GM12878 (cell line): ENCODE data around the gene CTCFL. TPM values are rescaled to one million over a fixed set of nuclear protein-coding genes. Genes with fewer than 3 reads are reported as not detected.

Experiments used
- ATAC-seq: fragments of 200-7000 bp; cut with Tn5 transposase; 3 replicates; pipeline ENCODE4 v1.9.1; 2020; ENCODE audit warnings: mild to moderate bottlenecking, moderate library complexity
- BruUV-seq: library from RNA; stranded (reverse); fragments of 400-500 nt; replicated peaks from 2 replicates; lab custom pipeline; 2021; lab: Mats Ljungman, UMichigan
- CTCF ChIA-PET: fragments of 300-600 bp; sonication (Branson Sonifier 250); formaldehyde crosslinking; extraction: SDS; loops from one replicate; lab custom pipeline; 2021; ENCODE audit warnings: inconsistent platforms; lab: Yijun Ruan, JAX
- POLR2A ChIA-PET: fragments of 350-600 bp; formaldehyde crosslinking; extraction: SDS; loops from one replicate; lab custom pipeline; 2021; ENCODE audit warnings: inconsistent platforms; lab: Charles Lee
- RAD21 ChIA-PET: fragments of 300-600 bp; sonication (Branson Sonifier 250); formaldehyde crosslinking; loops from one replicate; lab custom pipeline; 2023; ENCODE audit warnings: antibody characterized with exemption; ENCODE audit not compliant: unreplicated experiment; lab: Charles Lee
- SMC1A ChIA-PET: fragments of 300-600 bp; sonication (Branson Sonifier 250); formaldehyde crosslinking; loops from one replicate; lab custom pipeline; 2023; ENCODE audit not compliant: unreplicated experiment, uncharacterized antibody; lab: Charles Lee
- DNase-seq: peaks from one replicate; pipeline ENCODE4 v3.0.0-alpha.2; 2011; ENCODE audit warnings: low read depth, low spot score
- FAIRE-seq: peaks from 3 replicates; lab custom pipeline; 2011; peaks lifted over from hg19 to GRCh38; lab: Jason Lieb, UNC
- H2AFZ ChIP-seq: 2 replicates; pipeline ENCODE4 v1.6.0; 2011; ENCODE audit warnings: low read depth, low read length, control low read depth; ENCODE audit not compliant: control insufficient read depth
- H3K27ac ChIP-seq: 2 replicates; pipeline ENCODE4 v1.5.1; 2011; ENCODE audit warnings: control low read depth; ENCODE audit not compliant: control insufficient read depth, insufficient read depth
- H3K27me3 ChIP-seq, 2 experiments: replicated peaks in 1 of 2; 2 replicates each; pipeline versions ENCODE4 v1.6.0 to v1.6.1; 2011; ENCODE audit warnings: low read length in 1 of 2; ENCODE audit not compliant: control insufficient read depth in 2 of 2, insufficient read depth in 2 of 2
- H3K36me3 ChIP-seq, 2 experiments: 2 replicates each; pipeline ENCODE4 v1.5.1; 2011; ENCODE audit warnings: low read length in 1 of 2; ENCODE audit not compliant: control insufficient read depth in 2 of 2, insufficient read depth in 2 of 2
- H3K4me1 ChIP-seq: 2 replicates; pipeline ENCODE4 v1.6.1; 2011; ENCODE audit warnings: mild to moderate bottlenecking, low read length, moderate library complexity, mixed read lengths; ENCODE audit not compliant: control insufficient read depth, insufficient read depth
- H3K4me2 ChIP-seq: 2 replicates; pipeline ENCODE4 v1.6.0; 2011; ENCODE audit warnings: control low read depth; ENCODE audit not compliant: control insufficient read depth, insufficient read depth
- H3K4me3 ChIP-seq: fragments of 200-600 bp; sonication (generic); 2 replicates; pipeline ENCODE4 v1.5.1; 2016
- H3K79me2 ChIP-seq: 2 replicates; pipeline ENCODE4 v1.6.0; 2011; ENCODE audit warnings: low read length; ENCODE audit not compliant: control insufficient read depth, insufficient read depth
- H3K9ac ChIP-seq: 2 replicates; pipeline ENCODE4 v1.8.0; 2011; ENCODE audit warnings: low read length, control low read depth, mixed read lengths; ENCODE audit not compliant: control insufficient read depth, insufficient read depth
- H3K9me3 ChIP-seq: replicated peaks from 3 replicates; pipeline ENCODE4 v1.5.1; 2011; ENCODE audit warnings: mild to moderate bottlenecking, low read length; ENCODE audit not compliant: control insufficient read depth, insufficient read depth
- H4K20me1 ChIP-seq: 2 replicates; pipeline ENCODE4 v1.6.0; 2011; ENCODE audit not compliant: control insufficient read depth, insufficient read depth
- ATF2 ChIP-seq: IDR thresholded peaks from 2 replicates; pipeline ENCODE4 v1.6.1; 2012; ENCODE audit warnings: low read length, inconsistent platforms
- ATF7 ChIP-seq: fragments of 450-650 bp; IDR thresholded peaks from 2 replicates; pipeline ENCODE4 v1.6.1; 2016; ENCODE audit warnings: low read depth, mild to moderate bottlenecking
- BACH1 ChIP-seq: fragments of 450-650 bp; IDR thresholded peaks from 2 replicates; pipeline ENCODE4 v1.6.1; 2017; ENCODE audit warnings: mild to moderate bottlenecking, borderline replicate concordance
- CHD1 ChIP-seq: IDR thresholded peaks from 2 replicates; pipeline ENCODE4 v1.6.1; 2012; ENCODE audit warnings: low read depth, low read length, improper control_type of control experiment
- CHD2 ChIP-seq: IDR thresholded peaks from 2 replicates; pipeline ENCODE4 v1.6.1; 2011; ENCODE audit warnings: low read depth, low read length, improper control_type of control experiment, borderline replicate concordance
- EGR1 ChIP-seq, 2 experiments: IDR thresholded peaks; 1 replicate in 1 of 2; 2 replicates in 1 of 2; pipeline ENCODE4 v1.6.1; 2011 to 2012; ENCODE audit warnings: low read depth in 2 of 2, low read length in 2 of 2, borderline replicate concordance in 1 of 2, mild to moderate bottlenecking in 1 of 2, moderate library complexity in 1 of 2
- IRF5 ChIP-seq: fragments of 450-650 bp; IDR thresholded peaks from 2 replicates; pipeline ENCODE4 v1.6.1; 2017; ENCODE audit warnings: borderline replicate concordance
- JUND ChIP-seq: IDR thresholded peaks from 2 replicates; pipeline ENCODE4 v1.6.1; 2012; ENCODE audit warnings: low read depth, mild to moderate bottlenecking, low read length, improper control_type of control experiment, moderate library complexity
- MYC ChIP-seq: IDR thresholded peaks from 2 replicates; pipeline ENCODE4 v1.6.1; 2011; ENCODE audit warnings: mild to moderate bottlenecking, low read length, moderate library complexity, inconsistent platforms; ENCODE audit not compliant: insufficient read depth, insufficient replicate concordance, insufficient read length, severe bottlenecking
- PKNOX1 ChIP-seq: fragments of 450-650 bp; IDR thresholded peaks from 2 replicates; pipeline ENCODE4 v1.6.1; 2016; ENCODE audit warnings: mild to moderate bottlenecking
- POLR2A ChIP-seq: IDR thresholded peaks from 2 replicates; pipeline ENCODE4 v1.6.1; 2011; ENCODE audit warnings: low read depth, mild to moderate bottlenecking, low read length
- SKIL ChIP-seq: fragments of 450-650 bp; IDR thresholded peaks from 2 replicates; pipeline ENCODE4 v1.6.1; 2017; ENCODE audit warnings: mild to moderate bottlenecking, low read depth, inconsistent platforms; ENCODE audit not compliant: poor library complexity, severe bottlenecking
- SMC3 ChIP-seq: IDR thresholded peaks from 2 replicates; pipeline ENCODE4 v1.6.1; 2011; ENCODE audit warnings: low read length, improper control_type of control experiment, borderline replicate concordance
- USF2 ChIP-seq: IDR thresholded peaks from 2 replicates; pipeline ENCODE4 v1.6.1; 2011; ENCODE audit warnings: low read depth, low read length, improper control_type of control experiment, borderline replicate concordance
- WGBS: methylation state at CpG from one replicate; pipeline ENCODE4 v1.1.6; 2016; ENCODE audit warnings: low lambda C conversion rate; ENCODE audit not compliant: insufficient replicate concordance, insufficient coverage; ENCODE audit errors: missing lambda C conversion rate; 5-methylcytosine and 5-hydroxymethylcytosine counted together
- in situ Hi-C: fragments of 300-500 bp; cut with MboI; formaldehyde crosslinking; loops from 9 replicates; pipeline ENCODE4 v1.14.3; 2018; ENCODE audit warnings: mixed read lengths
- intact Hi-C: fragments of 100-400 bp; cut with micrococcal nuclease; formaldehyde crosslinking; loops from one replicate; pipeline ENCODE4 v1.14.2; 2022; ENCODE audit not compliant: unreplicated experiment
- polyA plus RNA-seq, 11 experiments: library from polyadenylated mRNA; depleted of rRNA in 4 of 11; unstranded in 6 of 11; stranded (reverse) in 5 of 11; fragments of >200 nt; fragmentation: Nextera tagmentation in 4 of 11; fragmentation: Illumina TruSeq in 1 of 11; extraction: Ambion mirVana in 4 of 11; extraction: Trizol in 1 of 11; gene quantifications; 1 replicate in 1 of 11; 2 replicates in 10 of 11; pipeline versions ENCODE4 v1.2.1 to v1.2.3, GENCODE V29; 2011 to 2016; ENCODE audit warnings: inconsistent platforms in 2 of 11, missing spikeins in 2 of 11, low read depth in 1 of 11
- total RNA-seq, 4 experiments: library from RNA; depleted of rRNA in 3 of 4; stranded (reverse); fragments of >200 nt in 3 of 4; fragmentation: Illumina TruSeq in 1 of 4; extraction: Trizol in 1 of 4; gene quantifications; 2 replicates each; pipeline versions ENCODE4 v1.2.1 to v1.2.3, GENCODE V29; 2013 to 2021

The CTCFL gene
- total and polyA plus RNA-seq, 10 of the 15 experiments (the other 5 are each of a cell fraction or from before 2014, with no cell fraction given) = 0.06 to 0.20 (median 0.11) TPM; not detected in 4

- no peaks in the 10 kb centered on the region; the same call in 1 of the 2 replicates for H4K20me1 ChIP-seq
- H3K4me1 ChIP-seq = no peaks in the 10 kb centered on the region
- no peak within 1 kb of the TSS for H3K4me3 ChIP-seq
- intact Hi-C loops = no loop called here
- H3K36me3 ChIP-seq = no peaks in the 10 kb centered on the region
- BruUV-seq = no TSS peak
- no peak within 1 kb of the TSS for H3K27ac ChIP-seq
- H3K4me2 ChIP-seq = no peak within 1 kb of the TSS
- H3K27me3 ChIP-seq = peaks cover 2 to 7% of the 10 kb centered on the region in 2 experiments; a peak in 3 of 4 replicates
- H3K79me2 ChIP-seq = no peaks in the 10 kb centered on the region
- 36% methylated on average over 14 of the region's 14 CpGs for WGBS
- no peak within 1 kb of the TSS for H2AFZ ChIP-seq
- H3K9ac ChIP-seq = no peak within 1 kb of the TSS
- POLR2A ChIA-PET = no interaction called here
- ATAC-seq (no peak), FAIRE-seq (no peak), DNase-seq (no peak)
- SMC1A ChIA-PET = no interaction called here
- no peak for TF ChIP-seq IRF5
- TF ChIP-seq SMC3 = no peak
- no peak for TF ChIP-seq ATF2
- no peak for TF ChIP-seq USF2
- TF ChIP-seq EGR1 (IDR thresholded peaks at IDR 0.05; ENCODE audit: borderline replicate concordance in 1 of 2, low read depth in 2 of 2, low read length in 2 of 2) = no peak
- no peak for TF ChIP-seq BACH1
- no peak for TF ChIP-seq POLR2A
- TF ChIP-seq CHD2 = no peak
- TF ChIP-seq ATF7 = no peak
- TF ChIP-seq SKIL = no peak
- no peak for TF ChIP-seq PKNOX1
- TF ChIP-seq CHD1 = no peak
- no peak for TF ChIP-seq MYC
- no peak for TF ChIP-seq JUND
- H3K9me3 ChIP-seq = no peaks in the 10 kb centered on the region
- RAD21 ChIA-PET = no interaction called here
- in situ Hi-C loops = no loop called here
- CTCF ChIA-PET = interaction anchor here (1.0 to 1.7 kb wide), 2 partner anchors 11 to 44 kb away, joined by 3 to 5 read pairs; no protein-coding TSS in a partner anchor
Measured at GRCh38 chr20:57560554-57561355, 35.8 kb upstream of the CTCFL start, which contains the start of gene PCK1. TSS of gene PCK1 (plus strand) at chr20:57561110. CDS start at chr20:57561412, 302 bp downstream.
